ENCODE results near the gene LY6G6F. TPM values are rescaled to one million over a fixed set of nuclear protein-coding genes. Genes with fewer than 3 reads are reported as not detected.

Gene LY6G6F
- total RNA-seq, 4 donors from 2014 or later, result not detected

DNA sequence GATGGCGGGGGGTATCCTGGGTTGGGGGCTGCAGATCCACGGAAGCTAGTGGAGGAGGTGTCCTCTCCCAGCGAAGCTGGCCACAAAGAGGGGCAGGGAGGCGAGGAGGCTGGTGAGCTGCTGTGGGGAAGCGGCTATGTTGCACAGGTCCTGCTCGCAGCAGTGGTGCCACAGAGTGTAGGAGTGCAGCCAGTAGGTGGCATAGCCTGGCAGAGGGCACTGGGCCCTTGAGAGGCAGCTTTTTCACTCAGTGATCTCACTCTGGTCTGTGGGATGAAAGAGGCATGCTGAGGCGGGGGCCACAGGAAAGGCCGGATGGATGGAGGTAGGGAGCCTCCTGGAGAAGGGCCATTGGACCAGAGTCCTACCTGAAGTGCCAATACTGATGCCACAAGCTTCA is 5.6 kb downstream of the LY6G6F start:
- ATAC-seq (ENCODE audit: low FRiP score) (no peak), DNase-seq (ENCODE audit: low spot score) (no peak)
- TF ChIP-seq, protein P1, sequence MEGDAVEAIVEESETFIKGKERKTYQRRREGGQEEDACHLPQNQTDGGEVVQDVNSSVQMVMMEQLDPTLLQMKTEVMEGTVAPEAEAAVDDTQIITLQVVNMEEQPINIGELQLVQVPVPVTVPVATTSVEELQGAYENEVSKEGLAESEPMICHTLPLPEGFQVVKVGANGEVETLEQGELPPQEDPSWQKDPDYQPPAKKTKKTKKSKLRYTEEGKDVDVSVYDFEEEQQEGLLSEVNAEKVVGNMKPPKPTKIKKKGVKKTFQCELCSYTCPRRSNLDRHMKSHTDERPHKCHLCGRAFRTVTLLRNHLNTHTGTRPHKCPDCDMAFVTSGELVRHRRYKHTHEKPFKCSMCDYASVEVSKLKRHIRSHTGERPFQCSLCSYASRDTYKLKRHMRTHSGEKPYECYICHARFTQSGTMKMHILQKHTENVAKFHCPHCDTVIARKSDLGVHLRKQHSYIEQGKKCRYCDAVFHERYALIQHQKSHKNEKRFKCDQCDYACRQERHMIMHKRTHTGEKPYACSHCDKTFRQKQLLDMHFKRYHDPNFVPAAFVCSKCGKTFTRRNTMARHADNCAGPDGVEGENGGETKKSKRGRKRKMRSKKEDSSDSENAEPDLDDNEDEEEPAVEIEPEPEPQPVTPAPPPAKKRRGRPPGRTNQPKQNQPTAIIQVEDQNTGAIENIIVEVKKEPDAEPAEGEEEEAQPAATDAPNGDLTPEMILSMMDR (IDR thresholded peaks at IDR 0.05), result no peak

DNA sequence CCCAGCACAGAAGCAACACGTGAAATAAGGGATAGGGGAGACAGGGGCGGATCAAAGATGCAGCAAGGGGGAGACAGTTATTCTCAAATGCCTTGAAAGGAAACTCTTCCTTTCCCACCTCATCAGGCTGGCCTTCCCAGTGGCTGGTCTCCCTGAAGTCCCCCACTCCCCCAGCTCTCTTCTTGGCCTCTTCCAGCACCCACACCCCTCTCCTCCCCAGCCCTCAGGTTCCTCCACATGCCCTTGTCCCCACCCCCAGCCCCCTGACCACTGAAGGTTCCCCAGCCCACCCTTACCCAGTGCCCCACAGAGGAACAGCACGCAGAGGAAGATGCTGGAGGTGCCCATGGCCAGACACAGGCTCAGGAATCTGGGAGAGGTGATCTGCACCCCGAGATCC is 6.8 kb downstream of the LY6G6F start:
- TF ChIP-seq, protein P1 (IDR thresholded peaks at IDR 0.05), result no peak

DNA sequence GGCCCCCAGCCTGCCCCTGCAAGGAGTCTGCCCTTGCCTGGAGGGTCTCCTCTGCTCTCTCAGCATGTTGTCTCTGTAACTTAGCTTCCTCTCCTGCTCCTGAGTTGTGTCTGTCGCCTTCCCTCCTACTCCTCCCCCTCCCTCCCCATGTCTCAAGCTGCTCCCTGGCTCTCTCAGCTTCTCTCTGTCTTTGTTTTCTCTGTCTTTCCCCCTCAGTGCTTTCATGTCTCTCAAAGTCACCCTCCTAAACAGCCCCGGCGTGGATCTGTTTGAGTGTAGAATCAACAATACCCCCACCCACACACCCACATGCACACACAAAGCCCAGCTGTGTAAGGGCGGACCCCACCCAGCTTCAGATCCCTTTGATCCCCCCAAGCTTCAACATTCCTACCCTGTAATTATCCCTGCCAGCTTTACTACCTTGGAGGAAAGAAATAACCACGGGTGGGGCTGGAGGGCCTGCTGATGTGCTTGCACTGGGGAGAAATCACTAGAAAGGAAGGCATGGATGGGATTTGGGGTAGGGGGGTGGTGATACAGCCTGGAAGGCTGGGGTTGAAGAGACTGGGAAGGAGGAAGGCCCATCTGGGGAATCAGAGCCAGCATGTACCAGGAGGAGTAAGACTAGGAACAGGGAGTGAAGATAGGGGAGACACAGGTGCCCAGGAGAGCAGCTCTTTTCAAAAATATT is 7.5 kb downstream of the LY6G6F start:
- TF ChIP-seq, protein P1 (IDR thresholded peaks at IDR 0.05), result no peak
- no peak for ATAC-seq (ENCODE audit: low FRiP score)
- no peak for DNase-seq (ENCODE audit: low spot score)

More for the DNA sequence above, 6.8 kb downstream of the LY6G6F start:
- ATAC-seq (ENCODE audit: low FRiP score), result no peak
- no peak for DNase-seq (ENCODE audit: low spot score)

DNA sequence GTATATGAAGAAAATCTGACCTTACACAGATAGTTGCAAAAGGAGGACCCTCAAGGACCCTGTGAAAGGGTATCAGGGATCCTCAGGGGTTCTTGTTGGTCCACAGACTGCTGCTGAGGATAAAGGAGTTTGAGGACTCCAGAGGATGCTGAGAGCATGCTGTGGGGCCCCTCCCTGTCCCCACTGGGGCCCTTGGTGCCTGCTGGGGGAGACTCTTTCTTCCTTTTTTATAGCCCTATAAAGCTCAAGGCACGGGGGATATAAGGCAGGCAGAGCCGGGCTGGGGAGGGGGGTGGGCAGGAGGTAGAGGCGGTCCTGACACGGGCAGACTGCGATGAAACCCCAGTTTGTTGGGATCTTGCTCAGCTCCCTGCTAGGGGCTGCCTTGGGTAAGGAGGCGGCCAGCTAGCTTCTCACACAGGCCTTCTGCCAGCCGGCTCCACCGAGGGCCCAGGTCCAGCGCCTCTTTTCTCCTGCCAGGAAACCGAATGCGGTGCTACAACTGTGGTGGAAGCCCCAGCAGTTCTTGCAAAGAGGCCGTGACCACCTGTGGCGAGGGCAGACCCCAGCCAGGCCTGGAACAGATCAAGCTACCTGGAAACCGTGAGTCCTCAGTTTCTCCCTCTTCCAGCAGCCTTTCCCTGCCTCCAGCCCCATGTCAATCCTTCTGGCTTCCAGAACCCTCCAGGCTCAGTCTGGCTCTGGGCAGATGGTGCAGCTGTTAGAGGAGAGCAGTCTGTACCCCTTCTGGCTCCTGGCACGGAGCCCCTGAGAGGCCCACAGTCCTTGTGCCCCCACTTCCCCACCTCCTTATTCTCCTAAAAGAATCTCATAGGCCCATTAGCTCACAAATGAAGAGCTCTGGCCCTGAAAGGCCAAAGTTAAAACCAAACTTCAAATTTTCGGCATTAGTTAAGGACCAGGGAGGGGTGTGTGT is 8.6 kb downstream of the LY6G6F start, which contains the start of gene LY6G6D:
Gene LY6G6D, plus strand, starts transcription at position 327 of the 937 bp plus-strand sequence. Its CDS starts 8 bp downstream, at position 335.
- TF ChIP-seq, protein P1 (IDR thresholded peaks at IDR 0.05), result no peak
- DNase-seq (ENCODE audit: low spot score) (no peak), ATAC-seq (ENCODE audit: low FRiP score) (no peak)

DNA sequence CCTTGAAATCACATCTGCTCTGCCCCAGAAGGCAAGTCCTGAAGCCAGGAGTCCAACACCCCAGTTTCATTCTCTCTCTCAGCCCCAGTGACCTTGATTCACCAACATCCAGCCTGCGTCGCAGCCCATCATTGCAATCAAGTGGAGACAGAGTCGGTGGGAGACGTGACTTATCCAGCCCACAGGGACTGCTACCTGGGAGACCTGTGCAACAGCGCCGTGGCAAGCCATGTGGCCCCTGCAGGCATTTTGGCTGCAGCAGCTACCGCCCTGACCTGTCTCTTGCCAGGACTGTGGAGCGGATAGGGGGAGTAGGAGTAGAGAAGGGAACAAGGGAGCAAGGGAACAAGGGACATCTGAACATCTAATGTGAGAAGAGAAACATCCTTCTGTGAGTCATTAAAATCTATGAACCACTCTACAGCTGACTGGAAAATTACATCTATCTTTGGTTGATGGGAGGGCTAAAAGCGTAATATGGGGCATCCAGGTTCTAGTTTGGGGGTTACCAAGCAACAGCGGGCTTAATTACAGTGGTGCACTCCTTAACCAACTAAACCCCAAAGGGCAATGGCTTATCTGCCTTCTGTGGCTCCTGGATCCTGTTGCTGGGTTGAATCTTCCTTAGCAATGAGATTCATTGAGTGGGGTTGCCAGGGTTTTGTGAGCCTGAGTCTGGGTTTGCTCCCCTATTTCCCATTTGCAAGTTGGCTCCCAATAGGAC is 11.0 kb downstream of the LY6G6F start:
- DNase-seq (ENCODE audit: low spot score) (no peak), ATAC-seq (ENCODE audit: low FRiP score) (no peak)
- TF ChIP-seq, protein P1 (IDR thresholded peaks at IDR 0.05), result no peak

DNA sequence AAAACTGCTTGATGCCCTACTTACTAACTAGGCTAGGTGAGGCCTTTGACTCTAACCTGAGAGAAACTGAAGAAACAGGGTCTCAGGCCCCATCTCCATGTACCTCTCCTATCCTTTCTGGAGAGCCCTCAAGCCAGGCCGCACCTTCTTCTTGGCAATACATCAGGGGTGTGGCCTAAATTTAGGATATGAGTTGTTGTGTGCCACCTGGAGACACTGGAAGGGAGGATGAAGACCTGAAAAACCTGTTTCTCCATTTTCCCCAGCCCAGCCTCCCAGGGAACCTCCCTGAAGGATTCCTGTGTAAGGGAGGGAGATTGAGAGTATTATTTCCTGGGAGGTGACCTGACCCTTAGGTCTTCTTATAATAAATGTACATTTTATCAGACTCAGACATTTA is 11.6 kb downstream of the LY6G6F start:
- ATAC-seq (ENCODE audit: low FRiP score) (no peak), DNase-seq (ENCODE audit: low spot score) (no peak)
- TF ChIP-seq, protein P1 (IDR thresholded peaks at IDR 0.05), result no peak

Measured in omental fat pad (tissue), 4 donors.